Muscle of arm (tissue), 12 donors: ENCODE measurements around the gene ASB6. TPM values are rescaled to one million over a fixed set of nuclear protein-coding genes. Genes with fewer than 3 reads are reported as not detected.
"Not testable (repeated sequence)": the region's sequence is repeated elsewhere in the genome, so short reads cannot be mapped to it uniquely, and the experiment has no call there.

ENCODE experiments used
- DNase-seq: peaks from one replicate; pipeline ENCODE4 v3.0.0-alpha.2; 2013
- polyA plus RNA-seq, 12 donors: library from polyadenylated mRNA; unstranded; fragments of 120-200 nt; gene quantifications; one replicate each; pipeline ENCODE4 v1.2.1, GENCODE V29; 2013; ENCODE audit not compliant: insufficient read length in 12 of 12

Gene ASB6
- polyA plus RNA-seq, 12 donors, result 9.2 to 14.5 (median 11.6) TPM; not detected in 1

- DNase-seq, result no peak
Measured at GRCh38 chr9:129669141-129669718, 27.3 kb upstream of the ASB6 start.

- DNase-seq, result no peak
Measured at GRCh38 chr9:129667850-129668249, 25.9 kb upstream of the ASB6 start.

GRCh38 chr9:129667378-129667777 is 25.4 kb upstream of the ASB6 start:
- no peak for DNase-seq

GRCh38 chr9:129666575-129666974 is 24.6 kb upstream of the ASB6 start:
- no peak for DNase-seq

- no peak for DNase-seq
Measured at GRCh38 chr9:129665814-129666520, 24.0 kb upstream of the ASB6 start.

GRCh38 chr9:129665389-129665775 is 23.4 kb upstream of the ASB6 start, which contains the start of gene PRRX2:
Gene PRRX2 (plus strand): TSS chr9:129665647. CDS start chr9:129665868, 221 bp downstream.
- DNase-seq, result peak; percentile 76

GRCh38 chr9:129664746-129665388 is 22.9 kb upstream of the ASB6 start:
- no peak for DNase-seq

GRCh38 chr9:129662239-129662638 is 20.3 kb upstream of the ASB6 start:
- not testable (repeated sequence) for DNase-seq

- no peak for DNase-seq
Measured at GRCh38 chr9:129661029-129661428, 19.1 kb upstream of the ASB6 start.

- no peak for DNase-seq
Measured at GRCh38 chr9:129656795-129657390, 14.9 kb upstream of the ASB6 start.

GRCh38 chr9:129655696-129656095 is 13.7 kb upstream of the ASB6 start:
- DNase-seq, result no peak

GRCh38 chr9:129655154-129655553 is 13.2 kb upstream of the ASB6 start:
- no peak for DNase-seq

- no peak for DNase-seq
Measured at GRCh38 chr9:129654554-129655040, 12.6 kb upstream of the ASB6 start.

- DNase-seq, result no peak
Measured at GRCh38 chr9:129653823-129654553, 12.0 kb upstream of the ASB6 start.

- no peak for DNase-seq
Measured at GRCh38 chr9:129650680-129651235, 8.8 kb upstream of the ASB6 start.

GRCh38 chr9:129649726-129650679 is 8.1 kb upstream of the ASB6 start:
- no peak for DNase-seq

GRCh38 chr9:129648764-129649115 is 6.8 kb upstream of the ASB6 start:
- no peak for DNase-seq

GRCh38 chr9:129648092-129648763 is 6.3 kb upstream of the ASB6 start:
- DNase-seq, result no peak

GRCh38 chr9:129647635-129648034 is 5.7 kb upstream of the ASB6 start:
- DNase-seq, result no peak

GRCh38 chr9:129646654-129647053 is 4.7 kb upstream of the ASB6 start:
- no peak for DNase-seq
